C1 segment of cervical spinal cord (tissue), 14 donors: ENCODE results near the gene PLCH2.
"Not testable (repeated sequence)": the region's sequence is repeated elsewhere in the genome, so short reads cannot be mapped to it uniquely, and the experiment has no call there.

Experiments used
- DNase-seq, 14 donors: peaks; one replicate each; lab custom pipeline; 2025; lab: John Stamatoyannopoulos, UW

The PLCH2 gene

DNA sequence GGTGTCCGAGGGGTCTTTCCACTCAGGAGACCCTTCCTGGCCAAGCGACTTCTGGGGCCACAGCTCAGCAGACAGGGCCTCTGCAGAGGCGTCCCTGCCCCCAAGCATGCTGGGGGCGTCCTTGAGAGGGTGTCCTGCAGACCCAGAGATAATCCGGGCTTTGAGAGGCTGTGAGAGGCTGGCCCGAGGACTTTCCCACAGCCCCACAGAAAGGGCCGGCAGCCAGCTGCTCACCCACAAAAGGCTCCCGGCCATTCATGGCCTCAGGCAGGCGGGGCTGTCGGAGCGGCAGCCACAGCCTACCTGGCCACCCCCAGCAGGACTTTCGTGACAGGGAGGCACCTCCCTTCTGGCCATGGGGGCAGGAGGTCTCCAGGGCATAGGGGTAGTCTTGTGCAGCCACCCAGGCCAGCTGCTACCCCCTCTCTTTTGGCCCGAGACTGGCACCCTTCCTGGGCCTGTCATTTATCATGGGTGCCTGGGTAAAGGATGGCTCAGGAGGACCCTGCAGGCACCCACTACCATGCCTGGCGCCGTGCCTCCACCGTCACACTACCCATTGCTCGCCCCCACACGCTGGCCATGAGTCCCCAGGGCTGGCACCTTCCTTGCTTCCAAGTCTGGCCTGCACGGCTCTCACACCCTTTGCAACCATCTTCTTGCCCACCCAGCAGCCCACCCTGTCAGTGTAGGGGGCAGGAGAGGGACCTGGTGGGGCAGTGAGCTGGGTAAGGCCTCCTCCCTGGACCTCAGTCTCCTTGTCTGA lies 69.0 kb downstream of the PLCH2 start:
- DNase-seq, result peak in 3 of 14 donors; percentile 17 to 23 (median 23)

GRCh38 chr1:2545754-2546514 lies 69.8 kb downstream of the PLCH2 start:
- DNase-seq, result peak in 12 of 14 donors; percentile 19 to 79 (median 52)

DNA sequence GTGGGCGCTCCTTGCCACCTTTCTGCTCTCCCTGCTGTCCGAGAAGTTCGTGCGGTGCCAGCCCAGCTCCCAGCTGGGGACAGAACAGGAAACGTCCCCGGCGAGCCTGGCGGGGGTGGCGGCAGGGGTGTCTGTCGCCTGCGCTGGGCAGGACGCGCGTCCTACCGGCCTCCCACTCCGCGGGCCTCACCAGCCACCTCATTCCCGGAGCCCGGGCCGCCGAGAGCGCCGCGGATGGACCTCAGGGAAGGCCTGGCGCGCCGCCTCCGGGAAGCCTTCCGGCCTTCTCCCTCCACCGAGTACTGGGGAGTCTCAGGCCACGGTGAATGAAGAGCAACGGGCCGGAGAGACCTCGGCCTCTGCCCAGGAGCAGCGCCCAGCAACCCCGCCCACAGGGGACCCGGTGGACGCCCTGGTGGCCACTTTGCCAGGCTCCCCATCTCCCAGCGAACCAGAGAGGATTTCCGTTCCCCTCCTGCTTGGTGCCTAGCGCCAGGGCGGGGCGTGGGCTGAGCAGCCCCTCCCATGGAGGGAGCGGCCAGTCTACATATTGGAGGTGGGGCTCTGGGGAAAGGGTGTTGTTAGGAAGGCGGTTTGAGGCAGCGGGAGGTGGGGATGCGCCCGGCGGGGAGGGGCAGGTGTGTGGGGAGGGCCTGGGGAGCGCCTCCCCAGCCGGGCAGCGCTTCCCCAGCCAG lies 70.6 kb downstream of the PLCH2 start:
- peak in 9 of 14 donors; percentile 14 to 47 (median 38) for DNase-seq

DNA sequence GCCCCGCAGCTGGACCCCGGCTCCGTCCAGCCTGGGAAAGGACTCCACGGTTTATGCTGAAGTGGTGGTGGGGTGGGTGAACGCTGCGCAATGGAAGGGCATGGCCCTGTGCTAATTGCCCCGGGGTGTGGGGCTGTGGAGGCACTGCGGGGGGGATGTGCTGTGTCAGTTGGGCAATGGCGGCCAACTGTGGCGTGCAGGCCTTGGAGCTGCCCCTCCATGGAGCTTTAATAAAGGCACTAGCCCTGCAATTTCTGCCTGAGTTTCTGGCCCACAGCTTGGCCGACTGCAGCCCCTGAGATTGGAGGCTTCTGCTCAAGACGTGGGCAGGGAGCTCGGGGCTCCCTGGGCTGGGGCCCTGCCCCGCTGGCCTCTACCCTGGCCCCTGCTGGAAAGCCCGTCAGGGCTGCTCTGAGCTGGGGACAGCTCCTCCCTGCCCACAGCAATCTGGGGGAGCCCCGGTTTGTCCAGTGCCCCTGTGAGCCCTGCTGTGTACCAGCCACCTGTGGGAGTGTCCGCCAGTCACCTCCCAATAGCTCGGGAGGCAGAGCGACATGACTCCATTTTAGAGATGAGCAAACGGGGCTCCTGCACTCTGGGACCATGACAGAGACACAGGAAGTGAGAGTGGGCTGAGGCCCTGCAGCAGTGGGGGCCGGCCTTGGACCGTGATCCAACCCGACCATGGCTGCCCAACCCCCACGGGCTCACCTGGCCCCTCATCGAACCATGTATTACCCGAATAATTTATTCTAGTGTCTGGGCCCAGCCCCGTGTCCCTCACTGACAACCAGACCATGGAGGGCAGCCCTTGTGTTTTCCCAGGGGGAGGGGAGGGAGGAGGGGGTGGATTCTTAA lies 71.3 kb downstream of the PLCH2 start:
- DNase-seq, result no peak

DNA sequence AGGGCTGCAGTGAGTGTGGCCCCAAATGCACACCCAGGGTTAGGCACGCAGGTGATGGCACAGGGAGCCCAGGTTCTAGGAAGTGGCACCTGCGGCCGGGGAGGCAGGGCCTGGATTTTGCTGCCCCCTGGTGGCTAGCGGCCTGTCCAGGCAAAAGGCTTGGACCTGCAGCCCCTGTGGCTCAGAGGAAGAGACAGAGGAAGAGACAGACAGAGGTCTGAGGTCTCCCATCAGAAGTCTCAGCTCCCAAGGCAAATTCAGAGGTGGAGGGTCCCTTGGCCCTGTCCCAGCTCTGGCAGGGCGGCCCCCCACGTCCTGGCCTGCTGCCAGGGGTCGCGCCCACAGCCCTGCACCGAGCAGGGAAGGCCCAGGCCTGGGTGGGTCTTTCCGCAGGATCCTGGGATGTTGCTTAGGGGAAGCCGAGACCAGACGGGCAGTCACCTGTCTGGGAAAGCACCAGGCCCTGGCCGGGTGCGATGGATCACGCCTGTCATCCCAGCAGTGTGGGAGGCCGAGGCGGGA lies 72.0 kb downstream of the PLCH2 start:
- peak in 13 of 14 donors; percentile 41 to 82 (median 72) for DNase-seq

- DNase-seq, result not testable (repeated sequence)
Observed at GRCh38 chr1:2549367-2550029, 73.4 kb downstream of the PLCH2 start.

DNA sequence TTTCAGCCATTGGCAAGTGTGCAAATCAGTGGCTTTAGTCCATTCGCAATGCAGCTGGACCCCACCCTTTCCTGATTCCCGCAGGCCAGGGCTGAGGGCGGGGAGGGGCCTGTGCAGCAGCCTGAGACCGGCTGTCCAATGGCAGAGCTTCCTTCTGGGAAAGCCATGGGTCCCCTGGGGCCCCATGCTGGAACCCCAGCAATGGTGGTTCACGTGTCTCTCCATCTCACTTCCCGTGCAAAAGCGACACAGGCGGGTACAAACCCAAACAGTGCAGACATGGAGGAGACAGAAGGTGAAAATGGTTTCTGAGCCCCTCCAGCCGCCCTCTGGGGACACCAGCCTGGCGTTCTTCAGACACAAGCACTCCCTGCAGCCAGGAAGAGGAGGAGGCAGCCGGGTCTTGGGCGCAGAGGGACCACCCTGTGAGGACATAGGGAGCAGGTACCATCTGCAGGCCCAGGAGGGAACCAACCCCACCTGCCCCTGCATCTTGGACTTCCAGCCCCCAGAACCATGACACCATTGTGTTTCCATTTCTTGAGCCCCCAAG lies 74.3 kb downstream of the PLCH2 start:
- DNase-seq, result not testable (repeated sequence)

DNA sequence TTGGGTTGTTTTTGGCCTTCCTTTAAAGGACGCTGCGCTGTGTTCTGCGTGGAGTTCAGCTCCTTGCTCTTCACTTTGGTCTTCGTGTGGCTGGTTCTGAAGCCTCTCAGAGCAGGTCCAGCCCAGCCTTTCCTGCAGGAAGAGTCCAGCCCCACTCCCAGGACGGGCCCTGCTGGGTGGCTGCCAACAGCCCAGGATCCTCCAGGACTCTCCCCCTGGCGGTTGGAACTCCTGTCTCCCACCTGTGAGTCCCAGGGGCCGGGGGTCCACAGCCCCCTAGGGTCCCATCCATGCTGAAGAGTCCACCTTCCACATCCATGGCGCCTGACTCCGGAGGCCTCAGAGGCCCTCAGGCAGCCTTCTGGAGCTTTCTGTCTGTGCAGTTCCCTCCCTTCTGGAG lies 75.5 kb downstream of the PLCH2 start:
- DNase-seq, result not testable (repeated sequence)

GRCh38 chr1:2552189-2552588 lies 76.1 kb downstream of the PLCH2 start:
- no peak for DNase-seq

DNA sequence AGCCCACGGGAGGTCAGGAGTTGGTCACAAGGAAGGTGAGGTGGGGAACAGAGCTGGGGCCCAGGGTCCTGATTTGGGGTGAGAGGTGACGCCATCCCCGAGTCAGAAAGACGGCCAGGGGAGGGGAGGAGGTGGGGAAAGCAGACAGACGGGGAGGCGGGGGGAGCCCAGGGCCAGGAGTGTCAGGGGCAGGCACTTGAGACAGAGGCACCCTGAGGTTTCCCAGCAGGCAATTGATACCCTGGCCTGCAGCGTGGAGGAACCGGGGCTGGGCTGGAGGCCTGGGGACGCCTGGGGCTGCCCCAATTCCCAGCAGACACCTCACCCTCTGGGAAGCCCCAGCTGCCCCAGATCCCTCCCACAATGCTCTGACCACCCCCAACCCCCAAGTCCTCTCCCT lies 77.0 kb downstream of the PLCH2 start:
- DNase-seq, result not testable (repeated sequence)

GRCh38 chr1:2553871-2554620 lies 78.0 kb downstream of the PLCH2 start:
- no peak for DNase-seq

- DNase-seq, result peak in 1 of 14 donors; percentile 24
Observed at GRCh38 chr1:2554621-2555387, 78.7 kb downstream of the PLCH2 start.
